Measurements from ENCODE around the gene SPACA4. TPM values are rescaled to one million over a fixed set of nuclear protein-coding genes. Genes with fewer than 3 reads are reported as not detected.

SPACA4 gene
- total and polyA plus RNA-seq, 7 donors: 0.34 TPM; not detected in 6

- peak within 1 kb of the TSS in 2 of 4 donors; percentile 6 to 39 for H3K27ac ChIP-seq
- peaks cover 0 to 35% (median 27%) of the 10 kb centered on the region in 4 donors for H3K4me1 ChIP-seq
- WGBS, 2 donors: 15 to 58% methylated on average over 31 of the region's 31 CpGs
- peak within 1 kb of the TSS in 1 of 4 donors; percentile 3 for H3K4me3 ChIP-seq
- TF ChIP-seq CTCF (IDR thresholded peaks at IDR 0.05) (no peak), POLR2AphosphoS5 (IDR thresholded peaks at IDR 0.05) (peak in 1 of 4 donors; percentile 6), EP300 (IDR thresholded peaks at IDR 0.05) (no peak), POLR2A (IDR thresholded peaks at IDR 0.05) (peak in 1 of 2 donors; percentile 50)
- intact Hi-C loops (cut with DNase I): no loop called here
- no peaks in the 10 kb centered on the region for H3K27me3 ChIP-seq
- no peak for DNase-seq
- no peaks in the 10 kb centered on the region for H3K9me3 ChIP-seq
- peaks cover 10 to 32% (median 25%) of the 10 kb centered on the region in 4 donors for H3K36me3 ChIP-seq
These were observed 8.1 kb downstream of the SPACA4 start, which contains the start of gene FAM83E for GRCh38 chr19:48614436-48615230. TSS of gene FAM83E (minus strand) at chr19:48615076. CDS start at chr19:48613372, 1,704 bp downstream.

DNA sequence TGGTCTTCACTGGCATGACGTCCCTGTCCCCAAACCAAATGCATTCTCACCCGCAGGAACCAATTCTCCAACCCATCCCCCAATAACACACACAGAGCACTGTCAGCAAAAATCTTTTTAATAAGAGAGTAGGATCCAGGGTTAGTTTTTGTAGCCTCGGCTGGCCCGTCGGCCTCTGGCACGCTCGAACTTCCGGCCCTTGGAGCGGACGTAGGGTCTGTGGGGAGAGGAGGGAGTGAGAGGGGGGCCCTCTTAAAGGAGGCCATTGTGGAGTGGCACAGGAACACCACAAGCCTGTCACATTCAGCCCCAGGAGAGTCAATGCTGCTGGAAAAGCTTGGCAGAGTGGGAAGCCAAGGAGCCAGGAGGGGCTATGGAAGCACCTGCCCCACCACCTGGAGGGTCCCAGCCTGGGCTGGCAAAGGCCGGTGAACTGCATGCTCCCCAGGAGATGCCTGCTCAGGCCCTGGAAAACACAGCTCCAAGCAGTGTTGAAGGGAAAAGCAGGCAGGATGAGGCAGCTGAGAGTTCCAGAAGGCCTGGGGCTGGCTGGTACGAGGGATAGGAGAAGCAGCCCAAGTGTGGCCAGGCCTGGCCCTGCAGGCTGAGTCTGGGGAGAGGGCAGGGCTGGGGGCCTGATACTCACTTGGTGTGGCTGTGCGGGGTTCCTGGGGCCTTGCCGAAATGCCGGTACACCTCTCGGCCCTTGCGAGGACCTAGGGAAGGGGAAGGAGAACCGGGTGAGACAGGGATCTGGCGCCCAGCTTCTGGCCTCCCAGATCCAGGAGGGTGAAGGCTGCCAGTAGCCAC is 8.9 kb downstream of the SPACA4 start:
- H3K4me1 ChIP-seq: peaks cover 0 to 43% (median 30%) of the 10 kb centered on the region in 4 donors
- peaks cover 10 to 32% (median 25%) of the 10 kb centered on the region in 4 donors for H3K36me3 ChIP-seq
- H3K4me3 ChIP-seq: no peak overlapping the region
- H3K9me3 ChIP-seq: no peaks in the 10 kb centered on the region
- H3K27ac ChIP-seq: peak overlapping the region in 2 of 4 donors; percentile 6 to 9
- DNase-seq: no peak
- 35 to 70% methylated on average over 19 of the region's 19 CpGs for WGBS, 2 donors
- H3K27me3 ChIP-seq: no peaks in the 10 kb centered on the region
- intact Hi-C loops (cut with DNase I): no loop called here
- TF ChIP-seq POLR2A (IDR thresholded peaks at IDR 0.05) (no peak), EP300 (IDR thresholded peaks at IDR 0.05) (no peak), POLR2AphosphoS5 (IDR thresholded peaks at IDR 0.05) (no peak), CTCF (IDR thresholded peaks at IDR 0.05) (no peak)

GRCh38 chr19:48616041-48616436 is 9.5 kb downstream of the SPACA4 start:
- peaks cover 10 to 32% (median 25%) of the 10 kb centered on the region in 4 donors for H3K36me3 ChIP-seq
- H3K27me3 ChIP-seq: no peaks in the 10 kb centered on the region
- H3K4me1 ChIP-seq: peaks cover 0 to 44% (median 30%) of the 10 kb centered on the region in 4 donors
- intact Hi-C loops (cut with DNase I): no loop called here
- H3K9me3 ChIP-seq: no peaks in the 10 kb centered on the region
- WGBS, 2 donors: 54 to 84% methylated on average over 16 of the region's 16 CpGs
- H3K4me3 ChIP-seq: no peak overlapping the region
- H3K27ac ChIP-seq: peak overlapping the region in 1 of 4 donors; percentile 6
- DNase-seq: no peak
- TF ChIP-seq POLR2A (IDR thresholded peaks at IDR 0.05): no peak
- TF ChIP-seq CTCF (IDR thresholded peaks at IDR 0.05): no peak
- no peak for TF ChIP-seq POLR2AphosphoS5 (IDR thresholded peaks at IDR 0.05)
- TF ChIP-seq EP300 (IDR thresholded peaks at IDR 0.05): no peak

DNA sequence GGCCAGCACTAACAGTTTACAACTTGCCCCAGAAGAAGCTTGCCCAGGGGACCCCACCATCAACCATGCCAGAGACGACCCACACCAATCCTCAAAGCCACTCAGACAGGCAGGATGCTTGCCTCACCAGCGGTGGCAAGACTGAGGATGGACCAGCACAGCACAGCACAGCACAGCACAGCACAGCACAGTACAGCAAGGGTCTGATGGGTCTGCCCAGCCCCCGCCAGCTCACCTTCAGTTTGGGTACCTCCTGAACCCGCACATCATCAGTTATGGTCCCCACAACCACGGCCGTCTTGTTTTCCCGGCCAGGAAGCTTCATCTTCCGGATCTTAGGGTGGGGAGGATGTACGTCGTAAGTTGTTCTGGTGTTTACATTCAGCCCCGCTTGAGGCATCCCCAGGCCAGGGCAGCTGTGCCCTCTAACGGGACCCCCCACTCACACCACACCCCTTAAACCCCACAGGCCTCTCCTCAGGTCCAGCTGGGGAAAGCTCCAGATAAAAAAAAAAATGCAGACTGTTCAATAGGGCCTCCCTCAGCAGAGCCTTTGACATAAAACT is 10.0 kb downstream of the SPACA4 start:
- 31 to 59% methylated on average over 12 of the region's 12 CpGs for WGBS, 2 donors
- peaks cover 10 to 32% (median 25%) of the 10 kb centered on the region in 4 donors for H3K36me3 ChIP-seq
- no peak overlapping the region for H3K4me3 ChIP-seq
- no peaks in the 10 kb centered on the region for H3K27me3 ChIP-seq
- DNase-seq: no peak
- H3K27ac ChIP-seq: peak overlapping the region in 2 of 4 donors; percentile 94 to 95
- intact Hi-C loops (cut with DNase I): no loop called here
- TF ChIP-seq EP300 (IDR thresholded peaks at IDR 0.05) (no peak), POLR2AphosphoS5 (IDR thresholded peaks at IDR 0.05) (no peak), POLR2A (IDR thresholded peaks at IDR 0.05) (no peak), CTCF (IDR thresholded peaks at IDR 0.05) (no peak)
- no peaks in the 10 kb centered on the region for H3K9me3 ChIP-seq
- H3K4me1 ChIP-seq: peaks cover 0 to 44% (median 30%) of the 10 kb centered on the region in 4 donors
